SH-SY5Y (cell line): ENCODE results near the gene ANO4.

ENCODE experiments used
- GATA2 ChIP-seq: IDR thresholded peaks from 2 replicates; pipeline ENCODE4 v1.6.1; 2011; ENCODE audit warnings: mild to moderate bottlenecking, low read depth, low read length
- GATA3 ChIP-seq: IDR thresholded peaks from 2 replicates; pipeline ENCODE4 v1.6.1; 2011; ENCODE audit warnings: low read depth, mild to moderate bottlenecking, low read length, moderate library complexity

GRCh38 chr12:100993916-100994450, 199.4 kb downstream of the ANO4 start:
- TF ChIP-seq GATA2 (no peak), GATA3 (no peak)
